HG02678 (cell line): ENCODE data around the gene NUP93.

Source experiments
- ATAC-seq: cut with Tn5 transposase; IDR thresholded peaks from one replicate; pipeline ENCODE4 v1.9.1; 2021; ENCODE audit warnings: mild to moderate bottlenecking, moderate library complexity; ENCODE audit not compliant: unreplicated experiment

NUP93 gene

DNA sequence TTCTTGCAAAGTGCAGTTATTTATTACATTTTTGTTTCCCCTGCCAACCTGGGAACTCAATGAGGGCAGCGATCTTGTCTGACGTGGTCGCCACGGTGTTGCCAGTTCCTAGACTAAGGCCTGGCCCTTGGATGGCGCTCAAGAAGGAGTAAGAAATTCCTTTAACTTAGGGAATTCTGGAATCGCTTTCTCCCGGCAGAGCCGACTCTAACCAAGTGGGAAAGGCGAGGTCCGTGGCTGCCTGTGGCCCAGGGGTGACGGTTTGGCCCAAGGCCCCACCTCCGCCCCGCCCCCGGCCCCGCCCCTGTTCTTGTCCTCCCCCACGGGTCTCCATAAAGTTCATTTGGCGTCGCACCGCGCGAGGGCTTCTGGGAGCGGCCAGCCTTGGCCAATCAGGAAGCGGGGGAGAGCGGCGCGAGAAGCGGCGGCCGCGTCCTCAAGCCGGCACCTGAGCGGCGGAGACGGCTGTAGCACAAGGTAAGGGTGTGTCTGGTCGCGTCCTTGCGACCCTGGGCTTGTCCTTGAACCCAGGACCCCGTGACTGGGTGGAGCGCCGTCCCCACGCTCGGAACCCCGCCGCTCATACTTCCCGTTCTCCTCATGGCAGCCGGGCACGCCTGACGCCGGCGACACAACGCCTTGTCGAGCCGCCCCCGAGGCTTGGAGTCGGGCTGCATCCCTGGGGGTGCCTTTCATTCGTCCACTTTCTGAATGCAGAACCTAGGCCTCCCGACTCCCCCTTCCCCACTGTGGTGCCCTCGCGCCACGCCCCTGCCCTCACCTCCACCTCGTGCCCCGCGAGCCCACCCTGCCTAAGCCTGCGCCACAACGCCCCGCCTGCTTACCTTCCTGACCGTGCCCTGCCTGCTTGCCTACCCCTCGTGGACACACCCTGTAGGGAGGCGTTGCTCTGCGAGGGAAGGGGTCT is at the start of gene NUP93:
Gene NUP93 (plus strand): TSS at position 395 of the 928 bp plus-strand sequence. CDS start 18,119 bp downstream, outside the sequence.
- peak; percentile 91 for ATAC-seq

GRCh38 chr16:56681939-56682702 is 47.8 kb upstream of the NUP93 start, which contains the start of gene MT1X:
Gene MT1X (plus strand): TSS chr16:56682470. CDS start chr16:56682541, 71 bp downstream.
- ATAC-seq = peak; percentile 99

- ATAC-seq = no peak
Measured at GRCh38 chr16:56682703-56683397, 47.1 kb upstream of the NUP93 start.

GRCh38 chr16:56683424-56684172 is 46.3 kb upstream of the NUP93 start:
- no peak for ATAC-seq

DNA sequence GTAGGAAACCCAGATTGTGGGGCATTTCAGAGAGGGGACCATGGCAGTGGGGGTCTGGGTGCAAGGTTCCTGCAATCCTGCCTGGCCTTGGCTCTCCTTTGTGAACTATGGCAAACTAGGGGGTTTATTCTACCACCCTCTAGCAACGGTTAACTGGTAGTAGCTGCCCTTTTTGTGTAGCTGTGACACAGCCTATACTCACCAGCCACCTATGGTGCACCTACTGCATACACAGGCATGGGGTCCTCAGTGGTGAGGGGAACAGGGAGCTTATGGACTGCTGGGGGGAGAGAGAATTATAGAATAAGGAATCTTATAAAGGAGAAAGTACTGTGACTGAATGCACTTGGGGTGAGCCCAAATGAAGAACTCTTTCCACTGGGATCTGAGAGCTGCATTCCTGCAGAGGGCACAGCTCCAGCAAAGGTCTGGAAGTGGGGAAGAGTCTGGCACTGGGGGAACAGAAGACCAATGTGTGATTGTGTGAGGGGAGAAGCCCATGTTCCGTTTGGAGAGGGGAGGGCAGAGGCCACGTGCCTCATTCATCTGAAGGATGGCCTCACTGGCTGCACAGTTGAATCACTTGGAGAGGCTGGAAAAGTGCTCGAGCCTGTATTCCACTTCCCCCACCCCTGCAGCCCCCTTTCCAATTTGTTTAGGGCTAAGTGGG is 45.5 kb upstream of the NUP93 start:
- ATAC-seq = no peak

GRCh38 chr16:56684926-56685590 is 44.9 kb upstream of the NUP93 start:
- ATAC-seq = no peak

- ATAC-seq = no peak
Measured at GRCh38 chr16:56686758-56687157, 43.2 kb upstream of the NUP93 start.

GRCh38 chr16:56688762-56689161 is 41.2 kb upstream of the NUP93 start:
- no peak for ATAC-seq

- ATAC-seq = no peak
Measured at GRCh38 chr16:56689171-56689570, 40.8 kb upstream of the NUP93 start.

DNA sequence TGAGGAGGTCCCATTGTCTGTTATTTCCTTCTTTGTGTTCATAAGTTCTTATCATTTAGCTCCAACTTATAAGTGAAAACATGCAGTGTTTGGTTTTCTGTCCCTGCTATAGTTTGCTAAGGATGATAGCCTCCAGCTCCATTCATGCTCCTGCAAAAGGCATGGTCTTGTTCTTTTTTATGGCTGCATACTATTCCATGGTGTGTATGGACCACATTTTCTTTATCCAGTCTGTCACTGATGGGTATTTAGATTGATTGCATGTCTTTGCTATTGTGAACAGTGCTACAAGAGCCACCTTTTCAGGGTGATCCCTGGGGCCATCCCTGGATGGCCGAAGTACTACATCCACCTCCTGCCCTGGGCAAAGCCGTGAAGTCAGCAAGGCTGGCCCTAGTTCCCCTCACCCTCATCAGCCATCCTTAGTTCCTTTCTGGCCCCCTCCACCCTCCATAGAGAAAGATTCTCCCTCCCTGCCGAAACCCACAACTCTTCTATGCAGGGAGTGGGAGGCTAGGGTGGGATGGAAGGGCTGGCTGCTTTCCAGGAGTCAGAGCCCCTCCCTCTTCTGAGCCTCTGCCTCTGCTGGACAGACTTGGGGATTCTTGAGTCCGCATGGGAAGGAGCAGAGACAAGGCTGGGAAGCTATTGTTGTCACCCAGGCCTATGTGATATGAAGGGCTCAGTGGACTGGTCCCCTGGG is 39.4 kb upstream of the NUP93 start:
- no peak for ATAC-seq

GRCh38 chr16:56691885-56692284 is 38.0 kb upstream of the NUP93 start:
- ATAC-seq = no peak

DNA sequence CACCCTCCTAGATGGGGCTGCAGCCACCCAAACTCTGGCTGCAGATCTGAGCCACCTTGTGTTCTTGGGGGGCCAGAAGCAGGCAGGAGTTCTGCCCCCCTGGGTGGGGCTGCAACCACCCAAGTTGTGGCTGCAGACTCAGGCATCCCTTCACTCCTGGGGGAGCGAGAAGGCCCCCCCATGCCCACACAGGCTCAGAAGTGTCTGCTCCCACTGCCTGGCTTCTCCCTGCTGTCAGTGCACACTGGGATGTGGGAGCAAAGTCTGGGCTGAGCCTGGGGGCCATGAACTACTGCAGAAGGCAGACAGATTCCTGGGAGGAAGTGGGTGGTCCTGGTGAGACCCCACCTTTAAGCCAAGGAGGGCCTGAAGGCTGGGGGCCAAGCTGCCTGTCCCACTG is 34.7 kb upstream of the NUP93 start:
- no peak for ATAC-seq

DNA sequence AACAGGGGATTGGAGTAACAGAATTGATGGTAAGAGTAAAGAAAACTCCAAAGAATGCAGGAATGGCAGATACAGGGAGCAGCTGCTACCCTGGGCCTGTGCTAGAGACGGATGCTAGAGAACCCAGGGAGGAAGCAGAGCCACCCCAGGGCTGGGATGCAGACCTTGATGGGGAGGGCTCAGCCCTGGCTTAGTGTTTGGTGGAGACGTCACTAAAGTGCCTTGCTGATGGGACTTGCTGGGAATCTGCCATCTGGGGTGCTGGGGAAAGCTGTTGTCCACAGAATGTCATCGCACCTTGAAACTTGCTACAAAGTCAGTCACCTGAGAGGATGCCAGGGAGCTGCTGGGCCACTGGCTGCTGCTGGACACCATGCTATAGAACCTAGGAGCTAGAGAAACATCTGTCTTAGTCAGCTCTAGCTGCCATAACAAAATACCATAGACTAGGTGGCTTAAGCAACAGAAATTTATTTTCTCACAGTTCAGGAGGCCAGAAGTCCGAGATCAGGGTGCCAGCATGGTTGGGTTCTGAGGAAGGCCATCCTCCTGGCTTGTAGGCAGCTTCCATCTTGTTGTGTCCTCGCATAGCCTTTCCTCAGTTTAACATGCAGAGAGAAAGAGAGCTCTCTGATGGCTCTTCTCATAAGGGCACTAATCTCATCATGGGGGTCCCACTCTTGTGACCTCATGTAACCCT is 32.3 kb upstream of the NUP93 start:
- no peak for ATAC-seq

DNA sequence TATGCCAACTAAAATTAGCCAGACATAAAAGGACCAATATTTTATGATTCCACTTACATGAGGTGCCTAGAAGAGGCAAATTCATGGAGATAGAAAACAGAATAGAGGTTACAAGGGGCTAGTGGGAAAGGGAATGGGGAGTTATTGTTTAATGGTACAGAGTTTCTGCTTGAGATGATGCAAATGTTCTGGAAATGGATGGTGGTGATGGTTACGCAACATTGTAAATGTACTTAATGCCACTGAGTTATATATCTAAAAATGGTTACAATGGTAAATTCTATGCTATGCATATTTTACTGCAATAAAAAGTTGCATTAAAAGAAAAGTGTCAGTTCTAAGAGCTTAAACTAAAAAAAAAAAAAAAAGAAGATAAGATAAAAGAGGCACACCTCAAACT is 29.7 kb upstream of the NUP93 start:
- ATAC-seq = no peak

- no peak for ATAC-seq
Measured at GRCh38 chr16:56700631-56701030, 29.3 kb upstream of the NUP93 start.

GRCh38 chr16:56701534-56701933 is 28.4 kb upstream of the NUP93 start:
- ATAC-seq = no peak

DNA sequence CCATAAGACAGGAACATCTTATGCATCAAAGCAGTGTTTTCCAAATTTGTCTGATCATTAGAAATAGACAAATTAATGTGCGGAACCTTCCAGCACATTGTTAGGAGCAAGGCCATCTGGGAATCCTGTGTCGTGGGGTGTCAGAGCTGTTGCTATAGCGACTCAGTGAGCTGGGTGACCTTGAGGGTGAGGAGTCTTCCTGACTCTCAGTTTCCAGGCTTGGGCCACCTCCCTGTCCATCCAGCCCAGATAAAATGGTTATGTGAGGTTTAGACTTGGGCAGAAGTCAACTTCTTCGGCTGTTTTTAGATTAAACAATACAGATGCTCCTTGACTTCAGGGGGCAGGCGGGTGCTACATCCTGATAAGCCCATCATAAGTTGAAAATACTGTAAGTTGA is 27.1 kb upstream of the NUP93 start:
- ATAC-seq = no peak
